NCI-H524 treated with DMSO at 0.1 percent for 48 hours (cell line): ENCODE data around the gene SNRNP35.
"Not testable (repeated sequence)": the region's sequence is repeated elsewhere in the genome, so short reads cannot be mapped to it uniquely, and the experiment has no call there.

Source experiments
- DNase-seq: peaks from one replicate; lab custom pipeline; 2025; lab: John Stamatoyannopoulos, UW

Gene SNRNP35

DNA sequence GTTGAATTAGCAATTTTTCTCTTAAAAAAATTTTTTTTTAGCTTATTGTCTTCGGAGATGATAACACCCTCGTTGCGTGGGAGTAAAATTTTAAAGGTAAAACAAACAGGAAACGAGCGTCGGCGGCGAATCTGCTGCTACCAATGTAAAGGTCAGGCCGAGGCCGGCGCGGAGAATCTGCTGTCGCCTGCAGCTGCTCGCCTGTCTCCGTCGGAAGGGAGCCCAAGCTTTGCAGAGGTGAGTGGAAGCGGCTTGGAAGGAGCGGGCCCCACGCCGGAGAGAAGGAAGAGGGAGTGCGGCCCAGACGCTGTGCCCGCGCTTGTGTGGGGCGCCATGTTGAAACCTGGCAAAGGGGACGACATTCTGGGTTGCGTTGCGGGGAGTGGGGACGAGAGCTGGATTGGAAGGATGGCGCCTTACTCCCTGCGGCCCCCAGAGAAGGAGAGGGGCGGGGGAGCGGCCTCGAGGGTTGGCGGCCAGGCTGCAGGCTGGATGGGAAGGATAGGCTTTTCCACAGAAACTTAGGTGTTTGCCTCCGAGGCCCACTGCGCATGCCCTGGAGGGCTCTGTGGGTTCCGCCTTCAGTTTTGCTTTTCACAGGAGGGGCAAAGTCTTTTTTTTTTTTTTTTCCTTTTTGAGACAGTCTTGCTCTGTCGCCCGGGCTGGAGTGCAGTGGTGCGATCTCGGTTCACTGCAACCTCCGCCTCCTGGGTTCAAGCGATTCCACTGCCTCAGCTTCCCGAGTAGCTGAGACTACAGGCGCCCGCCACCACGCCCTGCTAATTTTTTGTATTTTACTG lies at the start of gene SNRNP35:
TSS of gene SNRNP35 (plus strand) at position 160 of the 800 bp plus-strand sequence. CDS start 7,402 bp downstream, outside the sequence.
- DNase-seq, result no peak

GRCh38 chr12:123408619-123409018 lies 49.3 kb upstream of the SNRNP35 start:
- DNase-seq, result not testable (repeated sequence)

DNA sequence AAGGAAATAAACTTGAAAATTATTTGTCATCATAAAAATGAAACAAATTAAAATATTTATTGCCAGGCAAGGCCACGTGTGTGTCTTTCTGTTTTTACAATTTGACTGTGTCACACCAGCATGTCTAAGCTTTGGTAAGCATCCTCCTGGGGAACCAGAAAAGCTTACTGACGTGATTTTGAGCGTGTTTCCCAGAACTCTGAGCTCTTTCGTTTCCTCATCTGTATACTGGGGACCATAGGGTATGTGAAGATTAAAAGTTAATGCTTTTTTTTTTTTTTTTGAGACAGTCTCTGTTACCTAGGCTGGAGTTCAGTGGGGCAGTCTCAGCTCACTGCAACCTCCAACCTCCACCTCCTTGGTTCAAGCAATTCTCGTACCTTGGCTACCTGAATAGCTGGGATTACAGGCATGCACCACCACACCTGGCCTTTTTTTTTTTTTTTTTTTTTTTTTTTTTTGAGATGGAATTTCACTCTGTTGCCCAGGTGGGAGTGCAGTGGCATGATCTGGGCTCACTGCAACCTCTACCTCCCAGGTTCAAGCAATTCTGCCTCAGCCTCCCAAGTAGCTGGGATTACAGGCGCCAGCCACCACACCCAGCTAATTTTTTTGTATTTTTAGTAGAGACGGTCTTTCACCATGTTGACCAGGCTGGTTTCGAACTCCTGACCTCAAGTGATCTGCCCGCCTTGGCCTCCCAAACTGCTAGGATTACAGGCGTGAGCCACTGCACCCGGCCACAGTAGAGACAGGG lies 48.5 kb upstream of the SNRNP35 start:
- not testable (repeated sequence) for DNase-seq

- DNase-seq, result no peak
Measured at GRCh38 chr12:123410041-123410412, 47.9 kb upstream of the SNRNP35 start.

DNA sequence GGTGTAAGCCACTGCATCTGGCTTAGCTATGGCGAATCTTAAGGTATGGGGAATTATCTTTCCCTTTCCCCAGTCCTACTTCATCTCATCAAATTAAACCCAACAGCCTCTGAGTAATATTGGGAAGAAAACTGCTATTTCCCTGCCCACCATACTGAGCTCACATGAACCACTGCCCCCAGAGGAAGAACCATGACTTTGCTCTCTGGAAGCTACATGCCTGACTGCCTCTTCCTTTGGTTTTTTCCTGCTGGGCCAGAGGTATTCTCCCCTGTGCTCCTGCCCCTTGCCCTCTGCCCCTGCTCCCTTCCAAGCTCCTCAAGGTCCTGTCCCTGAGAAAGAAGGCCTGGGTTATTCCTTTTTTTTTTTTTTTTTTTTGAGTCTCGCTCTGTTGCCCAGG lies 36.6 kb upstream of the SNRNP35 start:
- DNase-seq, result no peak

GRCh38 chr12:123427036-123427769 lies 30.7 kb upstream of the SNRNP35 start:
- DNase-seq, result no peak

GRCh38 chr12:123428591-123428990 lies 29.3 kb upstream of the SNRNP35 start:
- no peak for DNase-seq

- not testable (repeated sequence) for DNase-seq
Measured at GRCh38 chr12:123429101-123429500, 28.8 kb upstream of the SNRNP35 start.

DNA sequence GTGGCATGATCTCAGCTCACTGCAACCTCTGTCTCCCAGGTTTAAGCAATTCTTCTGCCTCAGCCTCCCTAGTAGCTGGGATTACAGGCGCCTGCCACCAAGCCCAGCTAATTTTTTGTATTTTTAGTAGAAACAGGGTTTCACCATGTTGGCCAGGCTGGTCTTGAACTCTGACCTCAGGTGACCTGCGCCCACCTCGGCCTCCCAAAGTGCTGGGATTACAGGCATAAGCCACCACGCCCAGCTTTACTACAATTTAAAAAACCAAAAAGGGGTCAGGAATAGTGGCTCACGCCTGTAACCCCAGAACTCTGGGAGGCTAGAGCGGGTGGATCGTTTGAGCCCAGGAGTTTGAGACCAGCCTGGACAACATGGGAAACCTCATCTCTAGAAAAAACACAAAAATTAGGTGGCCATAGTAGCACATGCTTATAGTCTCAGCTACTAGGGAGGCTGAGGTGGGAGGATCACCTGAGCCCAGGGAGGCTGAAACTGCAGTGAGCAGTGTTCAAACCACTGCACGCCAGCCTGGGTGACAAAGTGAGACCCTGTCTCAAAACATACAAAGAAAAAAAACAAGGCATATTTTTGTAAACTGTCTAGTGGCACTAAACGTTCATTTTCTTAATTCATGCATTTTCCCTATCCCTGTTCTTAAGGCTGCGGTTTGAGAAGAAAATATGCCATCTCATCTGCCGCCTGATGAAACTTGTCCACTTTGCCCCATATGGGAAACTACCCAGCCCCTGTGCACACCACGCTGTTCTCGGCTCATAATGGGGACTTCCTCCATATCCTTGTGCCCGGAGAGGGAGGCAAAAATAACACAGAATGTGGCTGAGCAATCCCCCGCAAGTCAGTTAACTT lies 25.8 kb upstream of the SNRNP35 start:
- DNase-seq, result not testable (repeated sequence)

DNA sequence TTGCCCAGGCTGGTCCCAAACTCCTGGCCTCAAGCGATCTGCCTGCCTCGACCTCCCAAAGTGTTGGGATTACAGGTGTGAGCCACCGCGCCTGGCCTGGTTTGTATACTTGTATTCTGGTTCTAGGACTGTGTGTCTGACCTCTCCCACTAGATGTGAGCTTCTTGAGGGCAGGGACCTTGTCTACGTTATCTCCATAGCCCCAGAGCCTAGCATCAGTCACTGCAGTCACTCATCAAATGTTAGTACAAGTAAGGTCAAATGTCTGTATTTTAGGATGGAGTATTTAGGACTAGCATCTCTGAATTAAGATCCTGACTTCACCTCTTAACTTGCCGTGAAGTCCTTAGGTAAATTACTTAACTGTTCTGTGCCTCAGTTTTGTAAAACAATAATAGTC lies 24.3 kb upstream of the SNRNP35 start:
- no peak for DNase-seq

- no peak for DNase-seq
Measured at GRCh38 chr12:123435636-123436016, 22.3 kb upstream of the SNRNP35 start.

- DNase-seq, result no peak
Measured at GRCh38 chr12:123436017-123436964, 21.6 kb upstream of the SNRNP35 start, which contains the start of gene RILPL2. Gene RILPL2 (minus strand): TSS chr12:123436684. CDS start chr12:123436420, 264 bp downstream.

- no peak for DNase-seq
Measured at GRCh38 chr12:123441523-123442164, 16.3 kb upstream of the SNRNP35 start.

GRCh38 chr12:123442774-123443173 lies 15.2 kb upstream of the SNRNP35 start:
- no peak for DNase-seq

GRCh38 chr12:123444092-123445026 lies 13.6 kb upstream of the SNRNP35 start:
- DNase-seq, result no peak

GRCh38 chr12:123445388-123446332 lies 12.3 kb upstream of the SNRNP35 start:
- DNase-seq, result no peak

DNA sequence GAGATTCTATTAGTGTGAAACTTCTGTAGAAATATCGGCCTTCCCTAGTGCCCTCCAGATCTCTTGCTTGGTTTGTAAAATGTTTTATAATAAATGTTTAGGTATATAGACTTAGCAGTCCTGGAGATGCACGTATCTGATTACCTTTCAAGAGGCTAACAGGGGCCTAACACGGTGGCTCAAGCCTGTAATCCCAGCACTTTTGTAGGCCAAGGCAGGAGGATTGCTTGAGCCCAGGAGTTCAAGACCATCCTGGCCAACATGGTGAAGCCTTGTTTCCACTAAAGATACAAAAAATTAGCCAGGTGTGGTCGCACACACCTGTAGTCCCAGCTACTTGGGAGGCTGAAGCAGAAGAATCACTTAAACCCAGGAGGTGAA lies 11.6 kb upstream of the SNRNP35 start:
- DNase-seq, result no peak
